NT2/D1 (cell line): ENCODE data around the gene TDRD15.

ENCODE experiments used
- YY1 ChIP-seq: IDR thresholded peaks from 2 replicates; pipeline ENCODE4 v1.6.1; 2011; ENCODE audit not compliant: insufficient read length, insufficient read depth
- ZNF274 ChIP-seq: IDR thresholded peaks from 2 replicates; pipeline ENCODE4 v1.6.1; 2011; ENCODE audit warnings: mild to moderate bottlenecking, low read depth, low read length

DNA sequence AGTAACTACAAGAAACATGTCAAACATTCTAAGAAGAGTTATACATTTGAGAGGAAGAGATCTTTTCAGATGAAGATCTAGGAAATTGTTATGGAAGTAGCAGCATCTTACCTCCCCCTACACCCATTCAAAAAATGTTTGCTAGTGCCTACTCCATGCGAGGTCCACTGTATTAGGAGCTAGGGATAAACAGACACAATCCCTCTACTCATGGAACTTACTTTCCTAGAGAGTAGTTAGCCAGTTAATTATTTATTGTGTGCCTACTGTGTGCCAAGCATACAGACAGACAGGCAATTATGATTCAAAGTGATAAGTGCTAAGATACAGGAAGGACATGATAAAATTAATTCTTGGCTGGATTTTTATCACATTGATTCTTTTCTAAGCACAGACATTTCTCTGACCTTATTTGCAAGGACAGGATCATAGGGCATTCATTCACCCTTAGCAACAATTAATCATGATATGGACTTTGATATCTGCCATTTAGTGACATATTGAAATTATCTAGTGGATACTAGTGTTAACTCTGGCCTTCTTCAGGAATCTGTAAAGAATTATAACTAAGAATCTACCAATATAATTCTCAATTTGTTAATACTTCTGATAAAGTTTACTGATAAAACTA is 19.6 kb upstream of the TDRD15 start:
- no peak for TF ChIP-seq YY1
- no peak for TF ChIP-seq ZNF274
